Hematopoietic multipotent progenitor cell treated with erythropoietin and hydrocortisone succinate and interleukin-3 and kit ligand, for 8 days (in vitro differentiated cells): ENCODE results near the gene SVOPL.
A peak's percentile ranks its signal among the peaks of the same experiment; 100 is the strongest.

ENCODE experiments used
- DNase-seq: peaks from one replicate; pipeline ENCODE4 v3.0.0-alpha.2; 2015

The SVOPL gene

DNA sequence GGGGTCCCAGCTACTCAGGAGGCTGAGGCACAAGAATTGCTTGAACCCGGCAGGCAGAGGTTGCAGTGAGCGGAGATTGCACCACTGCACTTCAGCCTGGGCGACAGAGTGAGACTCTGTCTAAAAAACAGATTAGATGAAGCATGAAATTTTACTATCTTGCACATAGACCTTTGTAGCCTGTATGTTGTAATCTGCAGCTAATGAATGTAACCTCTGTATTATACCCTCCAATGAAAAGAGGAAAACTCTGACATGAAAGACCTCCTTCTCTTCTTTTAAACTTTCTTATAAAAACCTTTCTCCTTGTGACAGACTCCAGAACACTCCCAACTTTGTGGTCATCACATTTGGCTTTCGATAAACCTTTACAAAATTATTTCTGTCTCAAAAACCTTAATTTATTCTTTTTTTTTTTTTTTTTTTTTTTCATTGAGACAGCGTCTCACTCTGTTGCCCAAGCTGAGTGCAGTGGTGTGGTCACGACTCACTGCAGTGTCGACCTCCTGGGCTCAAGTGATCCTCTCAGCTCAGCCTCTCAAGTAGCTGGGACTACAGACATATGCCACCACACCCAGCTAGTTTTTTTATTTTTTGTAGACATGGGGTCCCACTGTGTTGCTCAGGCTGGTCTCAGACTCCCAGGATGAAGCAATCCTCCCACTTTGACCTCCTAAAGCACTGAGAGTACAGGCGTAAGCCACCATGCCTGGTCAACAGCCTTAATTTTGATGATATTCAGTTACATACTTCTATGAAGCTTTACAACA lies 97.4 kb downstream of the SVOPL start:
- DNase-seq, result no peak

DNA sequence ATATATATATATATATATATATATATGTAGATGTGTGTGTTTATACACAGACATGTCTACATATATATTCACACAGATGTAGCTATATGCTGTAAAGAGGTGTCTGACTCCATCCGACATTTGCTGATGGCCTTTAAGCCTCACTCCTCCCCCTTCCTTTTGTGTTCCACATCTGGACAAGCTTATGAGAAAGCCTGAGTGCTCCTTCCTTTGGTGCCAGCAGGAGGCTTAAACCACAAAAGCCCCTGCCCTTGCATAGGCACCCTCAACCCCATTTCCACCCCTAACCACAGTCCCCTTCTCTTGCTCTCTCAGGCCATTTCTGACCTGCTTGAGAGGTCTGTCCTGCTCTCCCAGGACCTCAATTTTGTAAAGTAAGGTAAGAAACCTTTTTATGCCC lies 98.7 kb downstream of the SVOPL start:
- no peak for DNase-seq

DNA sequence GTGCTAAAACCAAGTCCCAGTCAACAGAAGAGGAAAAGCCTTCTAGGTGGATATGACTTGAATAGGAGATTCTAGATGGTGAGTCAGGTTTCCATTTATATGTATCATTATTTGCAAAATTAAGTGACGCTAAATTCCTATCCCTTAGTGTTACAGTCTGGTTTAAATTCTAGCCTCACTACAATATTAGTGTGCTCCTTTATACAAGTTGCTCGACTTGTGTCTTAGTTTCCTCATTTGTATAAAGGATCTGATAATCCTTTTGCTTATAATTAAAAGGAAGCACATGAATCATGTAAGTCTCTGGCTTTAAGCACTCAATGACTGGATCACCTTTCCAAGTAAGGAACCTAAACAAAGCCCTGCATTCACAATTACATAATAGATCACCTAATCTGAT lies 105.7 kb downstream of the SVOPL start:
- DNase-seq, result no peak

DNA sequence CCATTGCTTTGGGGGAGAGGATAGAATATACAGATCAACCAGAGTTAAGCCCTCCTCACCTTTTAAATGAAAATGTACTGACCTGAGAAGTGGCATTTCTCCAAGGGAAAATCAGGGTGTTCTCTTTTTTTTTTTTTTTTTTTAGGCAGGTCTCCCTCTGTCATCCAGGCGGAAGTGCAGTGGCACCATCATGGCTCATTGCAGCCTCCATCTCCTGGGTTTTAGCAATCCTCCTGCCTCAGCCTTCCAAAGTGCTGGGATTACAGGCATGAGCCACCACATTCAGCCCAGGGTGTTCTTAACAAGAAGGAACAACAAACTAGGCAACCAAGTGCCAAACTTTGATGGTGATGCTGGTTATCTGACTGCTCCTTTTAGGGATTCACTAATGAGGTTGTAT lies 111.0 kb downstream of the SVOPL start:
- no peak for DNase-seq

DNA sequence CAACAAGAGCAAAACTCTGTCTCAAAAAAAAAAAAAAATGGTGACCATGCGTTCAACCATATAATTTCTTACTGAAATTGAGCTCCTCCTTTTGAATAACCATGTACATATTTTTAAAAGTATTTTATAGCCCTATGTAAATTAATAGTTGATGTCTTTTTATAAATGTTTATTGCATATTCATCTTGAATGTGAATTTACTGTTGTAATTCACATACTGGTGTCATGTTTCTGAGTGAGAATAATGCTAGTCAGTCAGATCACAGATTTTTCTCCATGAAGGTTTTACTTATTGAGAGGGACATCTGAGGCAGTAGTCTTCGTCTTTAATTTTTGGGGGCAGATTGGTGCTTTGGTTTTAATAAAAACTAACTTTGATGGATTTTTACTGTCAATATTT lies 112.2 kb downstream of the SVOPL start:
- DNase-seq, result no peak

DNA sequence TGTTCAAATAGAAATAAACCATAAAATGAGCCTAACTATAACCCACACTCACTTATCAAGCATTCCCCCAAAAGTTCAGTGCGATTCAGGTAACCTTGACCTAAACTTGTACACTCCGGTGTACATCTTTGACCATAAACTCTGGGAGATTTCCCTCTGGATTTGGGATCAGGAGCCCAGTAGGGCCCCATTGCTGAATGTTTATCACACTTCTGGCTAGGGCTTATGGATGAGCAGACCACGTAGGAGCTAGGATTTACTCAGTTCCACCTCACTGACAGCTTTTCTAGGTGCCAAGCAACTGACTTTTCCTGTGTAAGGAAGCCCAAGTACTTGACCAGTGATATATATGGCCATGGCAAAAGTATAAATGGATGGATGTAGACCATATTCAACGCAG lies 113.7 kb downstream of the SVOPL start:
- no peak for DNase-seq

DNA sequence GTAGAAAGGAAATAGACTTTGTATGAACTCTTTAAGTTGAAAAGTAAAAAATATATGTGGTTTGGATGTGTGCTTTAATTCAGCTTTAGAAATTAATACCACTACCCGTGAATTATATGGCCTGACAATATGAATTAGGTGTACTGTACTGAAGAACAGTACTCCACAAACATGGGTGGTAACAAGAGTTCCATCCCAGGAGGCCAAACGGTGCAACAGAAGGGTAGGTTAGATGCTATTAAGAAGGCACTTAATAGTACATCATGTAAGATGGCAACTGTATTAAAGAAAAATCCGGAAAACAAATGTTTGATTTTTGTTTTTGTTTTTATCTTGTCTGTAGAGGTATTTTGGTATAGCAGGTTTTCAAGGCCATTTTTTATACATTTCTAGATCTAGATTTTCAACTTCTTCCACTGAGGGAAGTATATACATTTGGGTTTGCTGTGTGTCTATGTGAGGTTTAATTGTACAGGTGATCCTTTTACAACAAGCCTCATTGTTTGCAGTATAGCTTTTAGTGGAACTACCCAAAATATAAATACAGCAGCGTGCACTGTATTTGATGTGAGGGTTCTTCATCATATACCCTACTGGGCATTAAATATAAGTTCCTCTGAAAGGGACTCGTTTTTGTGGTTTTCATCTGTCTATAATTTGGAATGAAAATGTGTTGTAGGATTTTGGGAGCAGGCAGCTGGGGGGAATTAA lies 115.7 kb downstream of the SVOPL start:
- no peak for DNase-seq

DNA sequence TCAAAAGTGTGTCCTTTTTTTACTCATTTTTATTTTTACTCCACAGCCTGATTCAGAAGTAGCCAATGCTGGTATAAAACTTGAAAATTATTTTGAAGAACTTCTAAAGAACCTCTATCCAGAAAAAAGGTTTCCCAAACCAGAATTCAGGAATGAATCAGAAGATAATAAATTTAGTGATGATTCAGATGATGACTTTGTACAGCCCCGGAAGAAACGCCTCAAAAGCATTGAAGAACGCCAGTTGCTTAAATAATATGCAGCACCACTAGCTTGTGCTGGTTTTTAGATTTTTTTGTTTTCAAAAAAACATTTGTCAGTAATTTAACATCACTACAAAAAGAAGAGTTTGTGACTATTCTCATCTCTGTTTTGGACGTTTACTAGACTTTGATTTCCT lies 116.5 kb downstream of the SVOPL start:
- DNase-seq, result no peak

DNA sequence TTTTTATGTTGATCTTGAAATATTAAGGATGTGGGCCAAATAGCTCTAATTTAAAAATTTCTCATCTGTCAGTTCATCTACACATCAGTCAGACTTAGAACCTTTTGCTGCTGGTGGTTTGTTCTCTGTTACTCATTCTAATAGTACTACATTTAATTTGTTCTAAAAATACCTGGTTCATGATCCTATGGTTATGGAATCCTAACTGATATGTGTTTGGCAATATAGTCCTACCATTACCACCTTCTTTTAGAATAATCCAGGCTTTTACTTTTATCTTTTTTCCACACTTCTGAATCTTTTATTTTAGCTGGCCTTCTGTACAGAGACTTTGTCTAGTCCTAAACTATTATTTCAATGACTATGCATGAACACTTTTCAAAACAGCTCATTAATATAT lies 116.9 kb downstream of the SVOPL start:
- no peak for DNase-seq

DNA sequence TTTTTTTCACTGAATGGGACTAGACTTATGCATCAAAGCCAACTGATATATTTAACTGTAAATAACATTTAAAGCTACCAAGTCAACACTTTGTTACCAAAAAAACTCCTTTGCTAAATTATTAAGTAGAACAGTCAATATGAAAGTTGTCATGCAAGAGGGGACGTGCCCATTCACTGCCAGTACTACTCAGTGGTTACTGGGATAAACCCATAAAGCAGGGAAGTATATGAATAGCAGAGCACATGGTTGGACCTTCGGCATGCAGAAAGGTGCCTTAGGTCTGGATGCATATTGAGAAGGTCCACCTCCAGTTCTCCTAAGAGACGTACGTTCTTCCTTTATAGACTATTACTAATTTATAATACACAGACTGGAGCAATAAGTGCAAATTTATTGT lies 120.1 kb downstream of the SVOPL start:
- DNase-seq, result no peak

DNA sequence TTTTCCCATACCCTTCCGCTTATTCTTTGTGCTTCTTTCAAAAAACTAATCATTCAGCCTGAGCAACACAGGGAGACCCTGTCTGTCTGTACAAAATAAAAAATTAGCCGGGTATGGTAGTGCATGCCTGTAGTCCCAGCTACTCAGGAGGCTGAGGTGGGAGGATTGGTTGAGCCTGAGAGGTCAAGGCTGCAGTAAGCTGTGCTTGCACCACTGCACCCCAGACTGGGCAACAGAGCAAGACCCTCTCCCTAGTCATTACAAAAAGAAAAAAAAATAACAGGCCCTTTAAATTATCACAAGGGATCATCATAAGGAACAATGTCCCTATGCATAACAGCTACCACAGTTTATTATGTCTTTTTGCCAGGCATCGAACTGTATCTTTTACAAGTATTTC lies 121.5 kb downstream of the SVOPL start:
- DNase-seq, result no peak

DNA sequence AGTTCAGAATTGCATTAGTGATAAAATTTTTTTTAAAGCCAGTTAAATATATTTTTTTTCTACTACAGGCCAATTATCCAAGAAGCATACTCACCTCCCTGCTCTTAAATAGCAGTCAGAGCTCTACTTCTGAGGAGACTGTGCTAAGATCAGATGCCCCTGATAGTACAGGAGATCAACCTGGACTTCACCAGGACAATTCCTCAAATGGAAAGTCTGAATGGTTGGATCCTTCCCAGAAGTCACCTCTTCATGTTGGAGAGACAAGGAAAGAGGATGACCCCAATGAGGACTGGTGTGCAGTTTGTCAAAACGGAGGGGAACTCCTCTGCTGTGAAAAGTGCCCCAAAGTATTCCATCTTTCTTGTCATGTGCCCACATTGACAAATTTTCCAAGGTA lies 122.0 kb downstream of the SVOPL start:
- no peak for DNase-seq

DNA sequence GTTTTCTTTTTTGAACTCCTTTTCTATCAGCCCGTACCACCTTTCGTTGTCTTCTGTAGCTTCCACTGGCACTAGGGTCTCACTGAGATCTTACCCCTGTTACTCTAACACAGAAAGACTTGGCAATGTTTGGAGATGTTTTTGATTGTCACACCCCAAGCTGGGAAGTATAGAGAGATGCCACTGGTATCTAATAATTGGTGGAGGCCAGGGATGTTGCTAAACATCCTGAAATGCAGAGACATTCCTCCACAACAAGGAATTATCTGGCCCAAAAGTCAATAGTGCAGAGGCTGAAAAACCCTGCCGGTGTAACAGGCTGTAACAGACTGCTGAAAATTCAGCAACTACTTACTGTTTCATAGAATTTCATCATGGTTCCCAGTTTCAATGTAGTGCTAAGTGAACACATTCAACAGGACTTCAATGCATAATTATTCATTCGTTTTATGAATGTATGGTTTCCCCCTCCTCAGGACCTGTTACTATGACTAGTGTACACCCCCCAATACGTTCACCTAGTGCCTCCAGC lies 125.2 kb downstream of the SVOPL start:
- no peak for DNase-seq

DNA sequence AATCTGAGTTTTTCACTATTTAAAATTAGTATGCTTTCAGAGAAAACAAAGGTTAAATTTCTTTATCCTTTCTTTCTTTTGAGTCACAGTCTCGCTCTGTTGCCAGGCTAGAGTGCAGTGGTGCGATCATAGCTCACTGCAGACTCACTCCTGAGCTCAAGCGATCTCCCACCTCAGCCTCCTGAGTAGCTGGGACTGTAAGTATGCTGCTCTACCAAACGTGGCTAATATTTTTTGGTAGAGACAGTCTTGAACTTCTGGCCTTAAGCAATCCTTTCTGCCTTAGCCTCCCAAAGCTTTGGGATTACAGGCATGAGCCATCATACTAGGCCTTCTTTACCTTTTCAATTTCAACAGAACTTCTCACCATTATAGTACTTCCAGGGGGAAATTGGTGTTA lies 127.4 kb downstream of the SVOPL start:
- no peak for DNase-seq

DNA sequence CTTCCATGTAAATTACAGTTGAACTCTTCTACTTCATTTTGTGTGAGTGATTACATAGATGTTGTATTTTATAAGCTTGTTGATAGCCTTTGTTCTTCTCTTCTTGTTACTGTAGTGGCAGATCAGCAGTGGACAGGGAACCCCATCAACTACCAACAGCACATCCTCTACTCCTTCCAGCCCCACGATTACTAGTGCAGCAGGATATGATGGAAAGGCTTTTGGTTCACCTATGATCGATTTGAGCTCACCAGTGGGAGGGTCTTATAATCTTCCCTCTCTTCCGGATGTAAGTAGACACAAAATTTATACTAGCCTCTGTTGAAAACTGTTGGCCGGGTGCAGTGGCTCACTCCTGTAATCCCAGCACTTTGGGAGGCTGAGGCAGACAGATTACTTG lies 130.4 kb downstream of the SVOPL start:
- no peak for DNase-seq

DNA sequence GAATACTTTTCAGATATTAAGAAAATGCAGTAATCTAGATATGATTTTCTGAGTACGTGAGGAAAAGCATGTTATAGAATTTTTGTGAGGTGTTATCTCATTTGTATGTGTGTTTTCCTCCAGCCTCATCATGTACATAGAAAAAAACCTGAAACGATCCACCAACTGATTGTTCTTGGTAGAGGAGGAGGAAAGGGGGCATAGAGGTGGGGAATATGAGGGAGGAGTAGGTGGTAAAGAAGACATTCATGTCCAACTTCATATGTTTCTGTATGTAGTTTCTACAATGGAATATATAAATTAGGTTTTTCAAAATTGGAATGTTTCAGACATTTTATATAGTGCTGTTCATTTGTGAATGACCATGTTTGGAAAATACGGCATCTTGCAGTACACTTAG lies 131.7 kb downstream of the SVOPL start:
- no peak for DNase-seq

DNA sequence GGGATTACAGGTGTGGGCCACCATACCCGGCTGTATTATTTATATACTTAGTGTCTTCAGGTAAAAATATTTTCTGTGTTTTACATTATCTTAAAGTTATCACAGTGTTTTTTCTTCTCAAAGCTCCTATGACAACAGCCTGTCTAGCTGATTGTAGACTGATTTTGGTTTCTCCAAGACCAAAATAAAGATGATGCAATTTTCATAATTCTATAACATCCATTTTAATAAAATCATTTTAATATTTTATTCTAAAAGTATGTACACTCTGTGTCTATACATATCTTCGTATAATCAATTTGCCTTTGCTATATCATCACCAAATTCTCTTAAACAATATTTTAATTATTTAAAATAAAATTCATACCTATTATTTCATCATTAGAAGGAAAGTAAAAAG lies 132.5 kb downstream of the SVOPL start:
- no peak for DNase-seq

DNA sequence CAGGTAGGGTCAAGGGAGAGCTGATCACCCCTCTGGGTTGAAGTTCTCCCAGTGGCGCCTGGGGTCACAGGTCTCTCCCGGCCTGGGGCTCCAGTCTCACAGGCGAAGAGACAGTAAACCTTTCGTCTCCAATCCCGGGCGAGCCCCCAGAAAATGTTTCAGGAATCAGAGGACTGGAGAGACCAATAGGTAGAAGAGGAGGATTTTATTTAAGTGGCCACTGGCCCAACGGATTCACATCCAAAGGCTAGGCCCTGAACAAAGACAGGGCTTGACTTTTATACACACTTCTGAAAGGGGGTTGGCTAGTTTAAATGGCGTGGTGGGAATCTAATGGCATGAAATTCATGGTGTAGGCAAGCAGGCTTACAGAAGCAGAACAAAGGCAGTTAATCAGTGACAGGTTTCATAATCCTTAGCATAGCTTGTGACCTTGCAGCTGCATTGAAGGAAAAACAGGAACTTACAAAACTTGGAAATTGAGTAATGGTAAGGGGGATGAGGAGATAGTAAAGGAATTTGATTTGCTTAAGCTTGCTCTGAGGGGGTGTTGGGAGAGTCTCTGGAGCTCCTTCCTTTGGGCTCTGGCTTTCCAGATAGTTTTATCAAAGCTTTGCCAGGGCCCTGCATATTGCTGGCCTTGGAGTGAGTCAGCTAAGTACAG lies 135.6 kb downstream of the SVOPL start:
- peak; percentile 27 for DNase-seq

DNA sequence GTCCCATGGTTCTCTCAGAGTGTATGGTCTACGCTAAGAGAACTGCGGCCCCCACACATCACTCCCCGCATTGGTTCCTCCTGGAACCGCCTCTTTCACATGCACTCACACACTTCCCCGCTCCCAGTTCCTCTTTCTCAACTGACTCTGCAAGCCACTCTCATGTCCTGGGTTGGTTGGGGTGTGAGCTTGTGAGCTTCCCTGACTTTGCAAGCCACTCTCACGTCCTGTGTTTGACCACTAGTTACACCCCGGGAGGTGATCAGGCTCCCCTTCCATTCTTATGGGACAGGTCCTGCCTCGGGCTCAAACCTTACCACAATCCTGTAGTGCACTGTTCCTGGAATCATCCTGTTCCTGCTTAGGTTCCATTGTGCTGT lies 136.1 kb downstream of the SVOPL start:
- DNase-seq, result no peak

DNA sequence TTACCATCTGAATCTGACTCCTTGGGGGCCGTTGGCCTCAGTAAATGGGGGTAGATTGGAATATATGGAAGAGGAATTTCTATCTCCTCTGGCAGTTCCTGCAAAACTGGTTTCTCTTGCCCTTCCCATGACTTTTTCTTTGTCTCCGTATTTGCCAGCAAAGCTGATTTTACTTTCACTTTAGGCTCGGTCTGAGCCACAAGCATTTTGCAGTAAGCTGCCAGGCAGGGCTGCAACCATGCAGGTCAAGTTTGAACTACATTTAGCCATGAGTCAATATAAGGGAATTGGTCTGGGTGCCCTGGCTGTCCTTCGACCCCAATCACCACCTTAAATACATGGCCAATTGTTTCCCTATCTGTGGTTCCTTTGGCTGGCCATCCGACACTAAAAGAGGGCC lies 136.8 kb downstream of the SVOPL start:
- DNase-seq, result no peak

DNA sequence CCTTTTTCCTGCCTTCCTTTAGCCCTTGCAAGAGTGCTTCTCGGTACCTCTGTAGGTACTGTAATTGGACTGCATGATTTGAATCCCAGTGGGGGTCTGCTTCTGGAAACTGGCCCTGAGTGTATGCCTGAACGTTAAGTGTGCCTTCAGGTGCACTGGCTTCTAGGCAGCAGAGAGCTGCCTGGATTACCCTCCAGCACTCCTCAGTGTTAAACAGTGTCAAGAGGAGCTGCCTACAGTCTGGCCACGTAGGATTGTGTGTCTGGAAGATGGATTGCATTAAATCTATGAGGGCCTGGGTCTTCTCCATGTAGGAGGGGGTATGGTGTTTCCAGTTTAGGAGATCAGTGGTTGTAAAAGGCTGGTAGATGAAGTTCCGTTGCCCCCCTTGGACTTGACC lies 137.4 kb downstream of the SVOPL start:
- no peak for DNase-seq

DNA sequence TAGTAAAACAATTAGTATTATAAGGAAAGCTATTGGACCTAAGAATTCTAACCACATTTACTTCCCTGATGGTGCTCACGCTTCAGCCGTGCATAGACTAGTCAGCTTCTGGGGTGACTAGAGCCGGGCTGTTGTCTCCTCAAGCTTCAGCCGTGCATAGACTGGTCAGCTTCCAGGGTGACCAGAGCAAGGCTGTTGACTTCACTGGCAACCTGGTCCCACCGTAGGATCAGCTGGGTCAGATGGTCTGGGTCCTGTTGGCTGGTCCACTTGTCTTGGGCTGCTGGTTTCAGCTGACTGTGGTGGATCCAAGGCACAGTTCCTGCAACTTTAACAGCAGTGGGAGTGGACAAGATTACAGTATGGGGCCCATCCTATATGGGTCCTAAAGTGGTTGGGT lies 141.7 kb downstream of the SVOPL start:
- no peak for DNase-seq

DNA sequence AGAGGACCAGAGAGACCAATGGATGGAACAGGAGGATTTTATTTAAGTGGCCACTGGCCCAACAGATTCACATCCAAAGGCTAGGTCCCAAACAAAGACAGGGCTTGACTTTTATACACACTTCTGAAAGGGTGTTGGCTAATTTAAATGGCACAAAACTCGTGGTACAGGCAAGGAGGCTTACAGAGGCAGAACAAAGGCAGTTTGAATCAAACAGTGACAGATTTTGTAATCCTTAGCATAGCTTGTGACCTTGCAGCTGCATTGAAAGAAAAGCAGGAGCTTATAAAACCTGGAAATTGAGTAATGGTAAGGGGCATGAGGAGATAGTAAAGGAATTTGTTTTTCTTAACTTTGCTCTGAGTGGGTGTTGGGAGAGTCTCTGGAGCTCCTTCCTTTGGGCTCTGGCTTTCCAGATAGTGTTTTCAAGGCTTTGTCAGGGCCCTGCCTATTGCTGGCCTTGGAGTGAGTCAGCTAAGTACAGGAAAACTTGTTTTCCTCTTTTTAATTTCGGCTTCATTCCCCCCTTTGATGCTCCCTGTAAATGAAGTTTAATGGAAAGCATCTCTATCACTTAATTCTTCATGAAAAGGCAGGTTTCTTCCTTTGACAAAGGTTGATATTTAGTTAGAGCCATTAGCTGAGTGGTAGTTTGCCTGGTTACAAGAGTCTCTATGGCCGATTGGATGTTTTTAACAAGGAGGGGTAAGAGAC lies 144.2 kb downstream of the SVOPL start:
- DNase-seq, result no peak
